HG03060 (cell line): ENCODE data around the gene DNAI1.

Experiments used
- ATAC-seq: cut with Tn5 transposase; IDR thresholded peaks from one replicate; pipeline ENCODE4 v1.9.1; 2021; ENCODE audit warnings: low read depth, moderate number of reproducible peaks; ENCODE audit not compliant: unreplicated experiment

DNAI1 gene

GRCh38 chr9:34555500-34555899 lies 96.9 kb downstream of the DNAI1 start:
- no peak for ATAC-seq

GRCh38 chr9:34555936-34556525 lies 97.4 kb downstream of the DNAI1 start:
- no peak for ATAC-seq

- no peak for ATAC-seq
Observed at GRCh38 chr9:34556949-34557348, 98.3 kb downstream of the DNAI1 start.

GRCh38 chr9:34557426-34558321 lies 99.1 kb downstream of the DNAI1 start:
- ATAC-seq, result no peak

- ATAC-seq, result no peak
Observed at GRCh38 chr9:34558364-34558763, 99.8 kb downstream of the DNAI1 start.

- no peak for ATAC-seq
Observed at GRCh38 chr9:34558919-34559623, 100.5 kb downstream of the DNAI1 start.

- ATAC-seq, result no peak
Observed at GRCh38 chr9:34559624-34560455, 101.2 kb downstream of the DNAI1 start.

- no peak for ATAC-seq
Observed at GRCh38 chr9:34560599-34561214, 102.1 kb downstream of the DNAI1 start.

- ATAC-seq, result no peak
Observed at GRCh38 chr9:34562135-34562745, 103.6 kb downstream of the DNAI1 start.

- ATAC-seq, result no peak
Observed at GRCh38 chr9:34563262-34563661, 104.7 kb downstream of the DNAI1 start.

GRCh38 chr9:34564617-34565016 lies 106.0 kb downstream of the DNAI1 start:
- ATAC-seq, result no peak

GRCh38 chr9:34565856-34566255 lies 107.3 kb downstream of the DNAI1 start:
- no peak for ATAC-seq

GRCh38 chr9:34566322-34566721 lies 107.7 kb downstream of the DNAI1 start:
- ATAC-seq, result no peak

- ATAC-seq, result no peak
Observed at GRCh38 chr9:34566972-34567371, 108.4 kb downstream of the DNAI1 start.

- ATAC-seq, result no peak
Observed at GRCh38 chr9:34568133-34568532, 109.5 kb downstream of the DNAI1 start.

GRCh38 chr9:34568774-34569173 lies 110.2 kb downstream of the DNAI1 start:
- ATAC-seq, result no peak

- ATAC-seq, result no peak
Observed at GRCh38 chr9:34570376-34570775, 111.8 kb downstream of the DNAI1 start.
